ENCODE results near the gene CFAP43.
"Not testable (repeated sequence)": the region's sequence is repeated elsewhere in the genome, so short reads cannot be mapped to it uniquely, and the experiment has no call there.

The CFAP43 gene

DNA sequence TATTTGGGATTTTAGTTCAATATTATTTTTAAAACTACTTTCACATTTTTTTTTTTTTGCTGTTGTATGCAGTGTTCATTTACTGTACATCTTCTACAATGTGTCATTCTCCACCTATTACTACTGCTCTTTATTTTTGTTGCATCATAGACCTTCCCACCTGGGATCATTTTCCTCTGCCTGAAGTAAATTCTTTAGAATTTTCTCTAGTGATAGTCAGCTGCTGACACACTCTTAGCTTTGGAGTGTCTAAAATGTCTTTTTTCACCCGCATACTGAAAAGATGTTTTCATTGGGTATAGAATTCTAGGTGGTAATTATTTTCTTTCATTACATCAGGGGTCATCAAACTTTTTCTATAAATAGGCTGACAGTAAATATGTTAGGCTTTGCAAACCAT lies 30.5 kb downstream of the CFAP43 start:
- DNase-seq (ENCODE audit: low read depth) = no peak
- no peak overlapping the region for H3K4me3 ChIP-seq (ENCODE audit: low read length)
- no peak for TF ChIP-seq CTCF (conservative IDR thresholded peaks at IDR 0.05; ENCODE audit: low read depth, low read length)

DNA sequence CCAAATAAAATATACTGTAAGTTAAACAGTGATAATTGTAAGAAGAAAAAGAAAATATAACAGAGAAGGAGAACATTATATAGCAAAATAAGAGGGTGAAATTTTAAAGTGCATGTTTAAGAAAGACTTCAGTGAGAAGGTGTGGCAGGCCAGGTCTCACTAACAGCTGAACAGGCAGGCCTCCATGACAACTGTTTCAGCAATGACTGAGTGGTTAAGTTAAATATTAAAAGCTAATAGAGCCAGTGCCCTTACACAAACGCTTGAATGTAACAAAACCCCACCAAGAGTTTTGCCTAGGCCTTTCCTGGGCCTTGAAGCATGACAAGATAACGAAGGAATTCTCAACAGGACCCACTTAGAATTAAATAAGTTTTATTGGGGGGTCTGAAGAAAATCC lies 32.6 kb downstream of the CFAP43 start:
- DNase-seq (ENCODE audit: low read depth) = no peak
- no peak overlapping the region for H3K4me3 ChIP-seq (ENCODE audit: low read length)

DNA sequence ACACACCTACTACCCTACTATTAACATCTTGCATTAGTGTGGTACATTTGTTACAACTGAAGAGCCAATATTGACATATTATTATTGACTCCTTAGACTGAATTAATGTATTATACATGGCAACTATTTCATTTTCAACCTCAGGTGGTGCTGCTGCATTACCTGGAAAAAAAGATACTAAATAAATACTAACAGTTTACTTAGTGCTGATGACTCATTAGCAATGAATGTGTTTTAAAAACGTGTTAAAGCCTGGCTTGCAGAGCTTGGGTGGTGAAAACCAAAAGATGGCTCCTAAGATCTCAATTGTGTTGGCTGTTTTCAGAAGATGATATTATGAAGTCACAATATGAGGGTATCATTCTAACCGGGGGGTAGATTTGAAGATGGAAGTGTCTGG lies 34.8 kb downstream of the CFAP43 start:
- H3K4me3 ChIP-seq (ENCODE audit: low read length) = no peak overlapping the region
- DNase-seq (ENCODE audit: low read depth) = no peak
- no peak for TF ChIP-seq CTCF (conservative IDR thresholded peaks at IDR 0.05; ENCODE audit: low read depth, low read length)

More for the DNA sequence above, 32.6 kb downstream of the CFAP43 start:
- no peak for TF ChIP-seq CTCF (conservative IDR thresholded peaks at IDR 0.05; ENCODE audit: low read depth, low read length)

DNA sequence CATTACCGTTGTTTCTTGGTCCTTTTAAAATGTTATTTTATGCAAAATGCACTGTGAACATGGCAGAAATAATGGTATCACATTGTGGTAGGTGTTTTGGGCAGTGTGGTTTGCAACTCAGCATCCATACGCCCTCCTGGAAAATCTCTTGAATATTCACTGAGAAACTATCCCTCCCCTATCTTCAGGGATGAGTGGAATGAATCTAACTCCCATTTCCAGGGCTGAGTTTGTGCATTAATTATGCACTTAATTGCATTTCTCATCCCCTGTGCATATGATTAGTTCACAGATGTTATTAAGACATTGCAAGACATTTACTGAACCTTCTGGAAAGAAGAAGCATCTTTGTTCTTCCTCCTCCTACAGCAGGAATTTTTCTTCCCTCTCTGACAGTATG lies 36.5 kb downstream of the CFAP43 start:
- H3K4me3 ChIP-seq (ENCODE audit: low read length) = no peak overlapping the region
- TF ChIP-seq CTCF (conservative IDR thresholded peaks at IDR 0.05; ENCODE audit: low read depth, low read length) = no peak
- no peak for DNase-seq (ENCODE audit: low read depth)

DNA sequence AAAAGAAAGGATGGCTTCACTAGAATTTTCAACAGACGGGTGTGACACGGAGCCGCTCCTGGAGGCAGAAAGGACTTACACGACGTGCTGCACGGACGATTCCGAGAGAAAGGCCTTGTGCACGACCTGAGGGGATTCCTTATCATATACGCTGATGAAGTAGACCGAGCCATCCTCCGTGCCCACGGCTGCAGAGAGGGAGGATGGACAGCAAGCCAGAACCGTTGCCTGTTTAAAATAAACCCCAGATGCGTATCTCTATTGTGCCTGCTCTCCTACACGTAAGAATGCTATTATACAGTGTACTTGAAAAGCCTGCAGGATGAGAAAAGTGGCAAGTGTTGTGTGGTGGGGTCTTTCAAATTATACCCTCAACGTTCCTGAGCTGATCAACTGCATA lies 38.4 kb downstream of the CFAP43 start:
- DNase-seq (ENCODE audit: low read depth) = no peak
- no peak overlapping the region for H3K4me3 ChIP-seq (ENCODE audit: low read length)
- no peak for TF ChIP-seq CTCF (conservative IDR thresholded peaks at IDR 0.05; ENCODE audit: low read depth, low read length)

DNA sequence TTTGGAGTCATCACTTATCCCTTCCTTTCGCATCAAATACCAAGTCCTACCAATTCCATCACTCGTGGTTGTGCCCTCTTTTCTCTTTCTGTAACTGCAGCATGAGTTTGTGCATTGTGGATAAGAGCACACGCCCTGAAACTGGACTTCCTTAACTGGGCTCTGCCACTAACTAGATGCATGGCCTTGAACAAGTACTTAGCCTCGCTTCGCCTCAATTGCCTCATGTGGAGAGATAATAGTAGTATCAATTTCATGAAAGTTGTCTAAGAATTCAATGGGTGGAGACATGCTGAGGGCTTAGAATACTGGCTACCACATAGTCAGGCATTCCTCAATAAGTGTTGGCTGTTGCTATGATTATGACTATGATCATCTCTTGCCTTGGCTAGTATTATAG lies 41.5 kb downstream of the CFAP43 start:
- H3K4me3 ChIP-seq (ENCODE audit: low read length) = no peak overlapping the region
- DNase-seq (ENCODE audit: low read depth) = no peak
- TF ChIP-seq CTCF (conservative IDR thresholded peaks at IDR 0.05; ENCODE audit: low read depth, low read length) = no peak

- no peak for TF ChIP-seq CTCF (conservative IDR thresholded peaks at IDR 0.05; ENCODE audit: low read depth, low read length)
- H3K4me3 ChIP-seq (ENCODE audit: low read length) = no peak overlapping the region
- no peak for DNase-seq (ENCODE audit: low read depth)
Observed at GRCh38 chr10:104183682-104184081, 48.5 kb downstream of the CFAP43 start.

GRCh38 chr10:104174136-104174535 lies 58.0 kb downstream of the CFAP43 start:
- not testable (repeated sequence) for H3K4me3 ChIP-seq (ENCODE audit: low read length); DNase-seq (ENCODE audit: low read depth)

Measured in retinal pigment epithelial cell (primary cell).